Measurements from ENCODE around the gene KIF3B.
A peak's percentile ranks its signal among the peaks of the same experiment; 100 is the strongest.
"Not testable (repeated sequence)": the region's sequence is repeated elsewhere in the genome, so short reads cannot be mapped to it uniquely, and the experiment has no call there.

KIF3B gene

GRCh38 chr20:32355417-32355841, 78.0 kb downstream of the KIF3B start:
- H3K4me3 ChIP-seq (ENCODE audit: low read length), result no peak overlapping the region
- peaks cover 29% of the 10 kb centered on the region for H3K27me3 ChIP-seq (ENCODE audit: insufficient read depth, low read length)
- no peaks in the 10 kb centered on the region for H3K36me3 ChIP-seq (ENCODE audit: insufficient read depth, low read depth, low read length)
- H3K9me3 ChIP-seq (ENCODE audit: insufficient read depth, low read depth, low read length), result no peaks in the 10 kb centered on the region
- no peak overlapping the region for H3K9ac ChIP-seq (ENCODE audit: low read depth, low read length)
- H3K4me1 ChIP-seq (ENCODE audit: insufficient read depth, low read length), result no peaks in the 10 kb centered on the region
- H3K27ac ChIP-seq (ENCODE audit: low read length), result no peak overlapping the region

DNA sequence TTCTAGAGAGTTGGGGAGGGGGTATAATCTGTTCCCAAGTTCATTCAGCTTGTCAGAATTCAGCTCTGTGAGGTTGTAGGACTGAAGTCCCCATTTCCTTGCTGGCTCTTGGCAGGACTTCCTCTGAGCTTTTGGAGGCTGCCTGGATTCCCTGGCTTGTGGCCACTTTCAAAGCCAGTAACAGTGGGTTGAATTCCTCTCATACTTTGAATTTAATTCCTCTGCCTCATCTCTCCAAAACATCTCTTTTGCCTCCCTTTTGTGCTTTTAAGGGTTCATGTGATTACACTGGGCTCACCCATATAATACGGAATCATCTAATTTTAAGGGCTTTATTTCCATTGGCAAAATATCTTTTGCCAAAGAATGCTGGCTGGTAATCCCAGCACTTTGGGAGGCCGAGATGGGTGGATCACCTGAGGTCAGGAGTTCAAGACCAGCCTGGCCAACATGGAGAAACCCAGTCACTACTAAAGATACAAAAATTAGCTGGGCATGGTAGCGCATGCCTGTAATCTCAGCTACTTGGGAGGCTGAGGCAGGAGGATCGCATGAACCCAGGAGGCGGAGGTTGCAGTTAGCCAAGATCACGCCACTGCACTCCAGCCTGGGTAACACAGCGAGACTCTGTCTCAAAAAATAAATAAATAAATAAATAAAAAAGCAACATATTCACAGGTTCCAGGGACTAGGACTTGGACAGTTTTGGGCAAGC, 78.6 kb downstream of the KIF3B start:
- not testable (repeated sequence) for H3K4me3 ChIP-seq (ENCODE audit: low read length); H3K9ac ChIP-seq (ENCODE audit: low read depth, low read length); H3K4me1 ChIP-seq (ENCODE audit: insufficient read depth, low read length); H3K9me3 ChIP-seq (ENCODE audit: insufficient read depth, low read depth, low read length); H3K27ac ChIP-seq (ENCODE audit: low read length); H3K36me3 ChIP-seq (ENCODE audit: insufficient read depth, low read depth, low read length)
- H3K27me3 ChIP-seq (ENCODE audit: insufficient read depth, low read length), result peaks cover 36% of the 10 kb centered on the region

- H3K27me3 ChIP-seq (ENCODE audit: insufficient read depth, low read length), result peaks cover 43% of the 10 kb centered on the region
- no peaks in the 10 kb centered on the region for H3K9me3 ChIP-seq (ENCODE audit: insufficient read depth, low read depth, low read length)
- no peaks in the 10 kb centered on the region for H3K4me1 ChIP-seq (ENCODE audit: insufficient read depth, low read length)
- peak overlapping the region; percentile 88 for H3K4me3 ChIP-seq (ENCODE audit: low read length)
- H3K36me3 ChIP-seq (ENCODE audit: insufficient read depth, low read depth, low read length), result no peaks in the 10 kb centered on the region
- no peak overlapping the region for H3K27ac ChIP-seq (ENCODE audit: low read length)
- H3K9ac ChIP-seq (ENCODE audit: low read depth, low read length), result peak overlapping the region; percentile 77; the same call in 1 of the 2 replicates
Observed at GRCh38 chr20:32356622-32357374, 79.3 kb downstream of the KIF3B start.

DNA sequence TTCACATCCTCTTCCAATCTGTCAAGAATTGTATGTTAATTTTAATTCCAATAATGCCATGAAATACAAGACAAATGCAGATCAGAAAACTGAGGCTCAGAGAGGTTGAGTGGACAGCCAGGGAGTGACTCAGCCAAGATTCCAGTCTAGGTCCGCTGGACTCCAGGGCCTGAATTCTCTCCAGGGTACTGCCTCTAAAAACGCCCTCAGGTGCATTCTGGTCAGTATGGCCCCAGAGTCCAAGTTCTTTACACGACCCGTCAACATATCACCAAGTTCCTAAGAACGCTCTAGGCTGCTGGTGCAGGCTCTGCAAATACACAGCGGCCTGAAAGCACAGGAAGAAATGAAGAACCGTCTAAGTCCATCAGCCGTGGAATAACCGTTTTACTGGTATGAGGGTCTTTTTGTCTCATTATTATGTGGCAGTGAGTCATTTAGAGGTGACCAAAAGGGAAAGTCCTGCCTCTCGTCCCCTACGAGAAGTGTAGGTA, 80.0 kb downstream of the KIF3B start:
- no peak overlapping the region for H3K27ac ChIP-seq (ENCODE audit: low read length)
- peaks cover 49% of the 10 kb centered on the region for H3K27me3 ChIP-seq (ENCODE audit: insufficient read depth, low read length)
- no peaks in the 10 kb centered on the region for H3K4me1 ChIP-seq (ENCODE audit: insufficient read depth, low read length)
- H3K9me3 ChIP-seq (ENCODE audit: insufficient read depth, low read depth, low read length), result no peaks in the 10 kb centered on the region
- H3K9ac ChIP-seq (ENCODE audit: low read depth, low read length), result peak overlapping the region; percentile 77; the same call in 1 of the 2 replicates
- H3K36me3 ChIP-seq (ENCODE audit: insufficient read depth, low read depth, low read length), result no peaks in the 10 kb centered on the region
- H3K4me3 ChIP-seq (ENCODE audit: low read length), result peak overlapping the region; percentile 88

GRCh38 chr20:32357869-32358631, 80.6 kb downstream of the KIF3B start, which contains the start of gene ASXL1:
TSS of gene ASXL1 (plus strand) at chr20:32358331. CDS start at chr20:32358776, 445 bp downstream.
- Histone ChIP-seq H3K4me1 (ENCODE audit: insufficient read depth, low read length) (no peaks in the 10 kb centered on the region), H3K27me3 (ENCODE audit: insufficient read depth, low read length) (peaks cover 55% of the 10 kb centered on the region), H3K9ac (ENCODE audit: low read depth, low read length) (peak within 1 kb of the TSS; percentile 78; the same call in 1 of the 2 replicates), H3K9me3 (ENCODE audit: insufficient read depth, low read depth, low read length) (no peaks in the 10 kb centered on the region), H3K36me3 (ENCODE audit: insufficient read depth, low read depth, low read length) (no peaks in the 10 kb centered on the region), H3K27ac (ENCODE audit: low read length) (no peak within 1 kb of the TSS), H3K4me3 (ENCODE audit: low read length) (peak within 1 kb of the TSS; percentile 88)

- H3K27me3 ChIP-seq (ENCODE audit: insufficient read depth, low read length), result peaks cover 60% of the 10 kb centered on the region
- H3K4me1 ChIP-seq (ENCODE audit: insufficient read depth, low read length), result no peaks in the 10 kb centered on the region
- no peak overlapping the region for H3K27ac ChIP-seq (ENCODE audit: low read length)
- no peaks in the 10 kb centered on the region for H3K36me3 ChIP-seq (ENCODE audit: insufficient read depth, low read depth, low read length)
- no peak overlapping the region for H3K9ac ChIP-seq (ENCODE audit: low read depth, low read length)
- peak overlapping the region; percentile 87; the same call in 1 of the 2 replicates for H3K4me3 ChIP-seq (ENCODE audit: low read length)
- H3K9me3 ChIP-seq (ENCODE audit: insufficient read depth, low read depth, low read length), result no peaks in the 10 kb centered on the region
Observed at GRCh38 chr20:32358632-32358882, 81.1 kb downstream of the KIF3B start.

DNA sequence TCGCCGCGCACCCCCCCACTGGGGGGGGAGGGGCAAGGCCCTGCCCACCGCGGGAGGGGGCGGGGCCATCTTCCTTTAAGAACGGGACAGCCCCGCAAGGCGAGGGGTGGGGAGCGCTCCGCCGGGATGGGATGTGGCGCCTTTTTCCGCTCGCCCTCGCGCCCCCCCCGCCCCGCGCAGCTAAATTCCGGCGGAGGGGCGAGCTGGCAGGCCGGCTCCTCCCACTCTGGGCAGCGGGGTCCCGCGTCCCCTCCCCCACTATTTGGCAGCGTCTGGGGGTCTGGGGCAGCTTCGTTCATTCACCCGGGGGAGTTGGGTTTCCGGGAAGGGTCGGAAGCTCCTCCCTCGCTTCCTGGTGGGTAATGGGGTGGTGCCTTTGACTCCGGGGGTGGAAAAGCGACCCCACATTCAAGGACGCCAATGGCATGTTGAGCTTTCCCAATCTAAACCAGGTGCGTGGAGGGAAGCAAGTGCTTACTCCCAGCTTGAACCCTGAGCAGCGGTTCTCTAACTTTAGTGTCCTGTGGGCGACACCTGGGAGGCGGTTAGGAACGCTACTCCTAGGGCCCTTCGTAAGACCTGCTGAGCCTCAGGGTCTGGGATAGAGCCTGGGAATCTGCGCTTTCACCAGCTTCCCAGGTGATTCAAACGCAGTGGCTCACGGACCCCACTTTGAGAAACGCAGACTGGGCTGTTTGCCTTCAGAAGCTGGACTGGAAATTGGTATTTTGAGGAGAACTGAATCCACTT, 81.6 kb downstream of the KIF3B start:
- Histone ChIP-seq H3K9me3 (ENCODE audit: insufficient read depth, low read depth, low read length) (no peaks in the 10 kb centered on the region), H3K9ac (ENCODE audit: low read depth, low read length) (peak overlapping the region; percentile 46; the same call in 1 of the 2 replicates), H3K4me1 (ENCODE audit: insufficient read depth, low read length) (no peaks in the 10 kb centered on the region), H3K27me3 (ENCODE audit: insufficient read depth, low read length) (peaks cover 64% of the 10 kb centered on the region), H3K27ac (ENCODE audit: low read length) (no peak overlapping the region), H3K4me3 (ENCODE audit: low read length) (peak overlapping the region; percentile 87), H3K36me3 (ENCODE audit: insufficient read depth, low read depth, low read length) (no peaks in the 10 kb centered on the region)

- Histone ChIP-seq H3K9me3 (ENCODE audit: insufficient read depth, low read depth, low read length) (no peaks in the 10 kb centered on the region), H3K36me3 (ENCODE audit: insufficient read depth, low read depth, low read length) (no peaks in the 10 kb centered on the region), H3K4me3 (ENCODE audit: low read length) (peak overlapping the region; percentile 87), H3K9ac (ENCODE audit: low read depth, low read length) (peak overlapping the region; percentile 46; the same call in 1 of the 2 replicates), H3K27ac (ENCODE audit: low read length) (no peak overlapping the region), H3K27me3 (ENCODE audit: insufficient read depth, low read length) (peaks cover 65% of the 10 kb centered on the region), H3K4me1 (ENCODE audit: insufficient read depth, low read length) (no peaks in the 10 kb centered on the region)
Observed at GRCh38 chr20:32359633-32360332, 82.3 kb downstream of the KIF3B start.

- Histone ChIP-seq H3K4me3 (ENCODE audit: low read length) (0 out of 2 replicates have a peak overlapping the region, but pooled peaks have one; percentile 87), H3K36me3 (ENCODE audit: insufficient read depth, low read depth, low read length) (no peaks in the 10 kb centered on the region), H3K27me3 (ENCODE audit: insufficient read depth, low read length) (peaks cover 65% of the 10 kb centered on the region), H3K4me1 (ENCODE audit: insufficient read depth, low read length) (no peaks in the 10 kb centered on the region), H3K27ac (ENCODE audit: low read length) (no peak overlapping the region), H3K9ac (ENCODE audit: low read depth, low read length) (no peak overlapping the region), H3K9me3 (ENCODE audit: insufficient read depth, low read depth, low read length) (no peaks in the 10 kb centered on the region)
Observed at GRCh38 chr20:32360333-32360634, 82.8 kb downstream of the KIF3B start.

- H3K27ac ChIP-seq (ENCODE audit: low read length), result no peak overlapping the region
Observed at GRCh38 chr20:32362901-32363364, 85.5 kb downstream of the KIF3B start.

More at GRCh38 chr20:32362901-32363364, 85.5 kb downstream of the KIF3B start:
- Histone ChIP-seq H3K9me3 (ENCODE audit: insufficient read depth, low read depth, low read length) (no peaks in the 10 kb centered on the region), H3K36me3 (ENCODE audit: insufficient read depth, low read depth, low read length) (no peaks in the 10 kb centered on the region), H3K4me3 (ENCODE audit: low read length) (no peak overlapping the region), H3K9ac (ENCODE audit: low read depth, low read length) (no peak overlapping the region), H3K27me3 (ENCODE audit: insufficient read depth, low read length) (peaks cover 60% of the 10 kb centered on the region), H3K4me1 (ENCODE audit: insufficient read depth, low read length) (no peaks in the 10 kb centered on the region)

Data from iPS-20b (cell line).